HG02885 (cell line): ENCODE data around the gene GARRE1.
"Not testable (repeated sequence)": the region's sequence is repeated elsewhere in the genome, so short reads cannot be mapped to it uniquely, and the experiment has no call there.

Experiments
- ATAC-seq: cut with Tn5 transposase; IDR thresholded peaks from one replicate; pipeline ENCODE4 v1.9.1; 2021; ENCODE audit warnings: mild to moderate bottlenecking; ENCODE audit not compliant: unreplicated experiment, poor library complexity

Gene GARRE1

GRCh38 chr19:34256835-34257558, 2.6 kb downstream of the GARRE1 start:
- no peak for ATAC-seq

DNA sequence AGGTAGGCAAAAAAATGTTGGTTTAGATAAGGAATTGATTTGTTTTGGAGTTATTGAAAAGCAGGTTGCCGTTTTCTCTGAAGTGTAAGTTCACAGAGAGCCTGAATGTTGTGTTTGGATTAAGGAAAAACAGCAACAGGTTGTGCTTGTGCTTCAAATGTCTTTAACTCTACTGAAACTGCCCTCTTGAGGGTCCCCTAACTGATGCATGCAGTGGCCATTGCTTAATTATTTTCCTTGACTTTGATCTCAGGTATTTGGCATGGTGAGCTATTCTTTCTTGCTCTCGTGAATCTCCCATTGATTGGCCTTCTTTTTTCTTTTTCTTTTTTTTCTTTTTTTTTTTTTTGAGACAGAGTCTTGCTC, 3.2 kb downstream of the GARRE1 start:
- ATAC-seq = no peak

DNA sequence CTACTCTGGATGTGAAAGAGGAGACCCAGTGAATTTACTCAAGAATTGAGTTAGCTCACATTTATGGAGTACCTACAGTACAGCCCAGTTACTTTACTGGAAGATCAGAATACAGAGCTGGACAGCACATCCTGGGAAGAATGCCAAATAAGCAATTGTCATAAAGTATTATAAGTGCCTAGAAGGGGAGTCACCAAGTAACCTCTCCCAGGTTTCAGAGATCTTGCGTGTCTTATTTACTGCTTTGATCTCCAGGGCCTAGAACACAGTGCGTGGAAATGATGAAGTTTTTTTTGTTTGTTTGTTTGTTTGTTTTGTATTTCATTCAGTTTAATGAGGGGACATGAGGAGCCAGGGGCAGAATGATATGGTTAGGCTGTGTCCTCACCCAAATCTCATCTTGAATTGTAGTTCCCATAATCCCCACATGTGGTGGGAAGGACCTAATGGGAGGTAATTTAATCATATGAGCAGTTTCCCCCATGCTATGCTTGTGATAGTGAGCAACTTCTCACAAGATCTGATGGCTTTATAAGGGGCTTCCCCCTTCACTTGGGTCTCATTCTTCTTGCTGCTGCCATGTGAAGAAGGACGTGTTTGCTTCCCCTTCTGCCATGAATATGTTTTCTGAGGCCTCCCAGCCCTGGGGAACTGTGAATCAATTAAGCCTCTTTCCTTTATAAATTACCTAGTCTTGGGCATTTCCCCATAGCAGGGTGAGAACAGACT, 5.2 kb downstream of the GARRE1 start:
- ATAC-seq = no peak

GRCh38 chr19:34260771-34261173, 6.4 kb downstream of the GARRE1 start:
- ATAC-seq = no peak

- ATAC-seq = no peak
These were observed 7.2 kb downstream of the GARRE1 start for GRCh38 chr19:34261334-34262109.

DNA sequence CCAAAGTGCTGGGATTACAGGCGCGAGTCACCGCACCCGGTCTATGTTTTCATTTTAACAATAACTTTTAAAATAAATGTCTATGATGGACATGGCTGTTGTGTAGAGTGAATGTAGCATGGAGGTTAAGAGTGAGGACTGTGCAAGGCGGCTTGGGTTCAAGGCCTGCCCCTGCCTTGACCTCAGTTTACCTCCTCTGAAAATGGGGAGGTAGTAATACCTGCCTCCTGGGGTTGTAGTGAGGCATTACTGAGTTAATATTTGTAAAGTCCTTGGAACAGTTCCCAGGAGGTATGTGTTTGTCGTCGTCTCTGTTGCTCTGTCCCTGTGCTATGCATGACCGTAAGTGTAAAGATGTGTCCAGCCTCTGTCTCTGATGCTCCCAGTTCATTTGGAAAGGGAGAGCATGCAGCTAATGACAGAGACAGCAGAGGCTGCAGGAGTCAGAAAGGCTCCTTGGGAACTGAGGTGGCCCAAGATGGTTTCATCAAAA, 9.4 kb downstream of the GARRE1 start:
- no peak for ATAC-seq

- no peak for ATAC-seq
These were observed 10.9 kb downstream of the GARRE1 start for GRCh38 chr19:34265221-34265650.

- no peak for ATAC-seq
These were observed 14.7 kb downstream of the GARRE1 start for GRCh38 chr19:34269081-34269480.

- no peak for ATAC-seq
These were observed 15.1 kb downstream of the GARRE1 start for GRCh38 chr19:34269489-34269888.

- peak; percentile 68 for ATAC-seq
These were observed 15.7 kb downstream of the GARRE1 start for GRCh38 chr19:34269968-34270621.

DNA sequence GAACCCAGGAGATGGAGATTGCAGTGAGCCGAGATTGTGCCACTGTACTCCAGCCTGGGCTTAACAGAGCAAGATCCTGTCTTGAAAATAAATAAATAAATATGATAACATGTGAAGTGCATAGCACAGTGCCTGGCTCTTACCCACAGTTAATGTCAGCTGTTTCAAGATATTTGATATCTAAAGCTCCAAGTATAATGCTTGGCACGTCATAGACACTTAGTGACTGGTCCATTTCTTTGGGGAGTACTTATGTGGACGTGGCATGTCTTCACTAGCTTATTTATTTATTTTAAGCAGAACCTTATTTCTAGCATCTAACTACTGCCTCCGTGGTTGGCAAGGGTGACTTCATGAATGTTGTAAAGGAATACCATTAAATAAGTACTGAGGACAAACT, 18.8 kb downstream of the GARRE1 start:
- ATAC-seq = no peak

GRCh38 chr19:34274284-34274826, 20.0 kb downstream of the GARRE1 start:
- no peak for ATAC-seq

DNA sequence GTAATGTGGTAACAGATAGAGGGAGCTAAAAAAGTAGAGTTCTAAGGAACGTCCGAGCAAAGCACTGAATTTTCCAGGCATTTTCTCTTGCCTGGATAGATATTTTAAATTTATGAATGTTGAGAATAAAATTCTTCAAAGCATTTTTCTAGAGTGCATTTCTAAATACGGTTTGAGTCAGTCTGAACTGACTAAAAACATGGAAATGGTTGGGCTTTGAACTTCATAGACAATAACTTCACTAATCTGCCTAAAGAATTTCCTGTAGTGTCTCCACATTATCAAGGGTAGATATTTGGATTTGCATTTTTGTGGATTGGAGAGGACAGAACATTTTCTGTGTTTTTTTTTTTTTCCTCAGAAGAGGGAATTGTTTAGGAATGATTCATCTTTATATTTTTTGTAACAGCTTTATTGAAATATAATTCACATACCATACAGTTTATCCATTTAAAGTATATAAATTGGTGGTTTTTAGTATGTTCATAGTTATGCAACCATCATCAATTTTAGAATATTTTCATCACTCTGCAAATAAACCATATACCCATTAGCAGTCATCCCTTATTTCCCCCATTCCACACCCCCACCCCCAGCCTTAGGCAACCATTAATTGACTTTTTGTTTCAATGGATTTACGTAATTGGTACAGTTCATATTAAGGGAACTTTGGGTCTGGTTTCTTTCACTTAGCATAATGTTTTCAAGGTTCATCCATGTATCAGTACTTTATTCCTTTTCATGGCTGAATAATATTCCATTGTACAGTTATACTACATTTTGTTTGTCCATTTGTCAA, 20.7 kb downstream of the GARRE1 start:
- ATAC-seq = no peak

DNA sequence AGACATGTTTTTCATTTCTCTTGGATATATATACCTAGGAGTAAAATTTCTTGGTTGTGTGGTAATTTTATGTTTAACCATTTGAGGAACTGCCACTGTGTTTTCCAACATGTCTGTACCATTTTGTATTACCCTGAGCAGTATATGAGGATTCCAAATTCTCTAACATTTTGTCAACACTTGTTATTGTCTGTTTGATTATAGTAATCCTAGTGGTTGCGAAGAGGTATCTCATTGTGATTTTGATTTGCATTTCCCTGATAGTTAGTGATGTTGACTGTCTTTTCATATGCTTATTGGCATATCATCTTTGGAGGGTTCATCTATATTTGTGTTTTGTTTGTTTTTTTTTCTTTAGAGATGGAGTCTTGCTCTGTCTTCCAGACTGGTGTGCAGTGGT, 21.4 kb downstream of the GARRE1 start:
- no peak for ATAC-seq

GRCh38 chr19:34276614-34277013, 22.3 kb downstream of the GARRE1 start:
- no peak for ATAC-seq

DNA sequence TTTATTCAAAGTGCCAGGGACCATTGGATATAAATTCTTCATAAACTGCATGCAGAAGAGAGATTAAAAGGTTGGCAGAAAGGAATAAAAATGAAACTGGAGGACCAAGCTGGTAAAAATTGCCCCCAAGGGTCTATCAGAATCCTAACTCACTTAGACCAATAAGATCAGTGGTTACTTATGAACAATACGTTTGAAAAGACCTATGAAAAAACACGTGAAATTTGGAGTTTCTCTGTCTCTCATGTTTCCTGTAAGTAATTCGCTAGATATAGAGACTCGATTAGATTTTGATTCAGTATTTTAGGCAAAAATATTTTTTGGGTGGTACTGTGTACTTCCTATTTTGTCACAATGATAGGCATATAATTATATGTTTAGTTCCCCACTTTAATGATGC, 22.9 kb downstream of the GARRE1 start:
- ATAC-seq = no peak

- no peak for ATAC-seq
These were observed 24.4 kb downstream of the GARRE1 start for GRCh38 chr19:34278783-34279182.

DNA sequence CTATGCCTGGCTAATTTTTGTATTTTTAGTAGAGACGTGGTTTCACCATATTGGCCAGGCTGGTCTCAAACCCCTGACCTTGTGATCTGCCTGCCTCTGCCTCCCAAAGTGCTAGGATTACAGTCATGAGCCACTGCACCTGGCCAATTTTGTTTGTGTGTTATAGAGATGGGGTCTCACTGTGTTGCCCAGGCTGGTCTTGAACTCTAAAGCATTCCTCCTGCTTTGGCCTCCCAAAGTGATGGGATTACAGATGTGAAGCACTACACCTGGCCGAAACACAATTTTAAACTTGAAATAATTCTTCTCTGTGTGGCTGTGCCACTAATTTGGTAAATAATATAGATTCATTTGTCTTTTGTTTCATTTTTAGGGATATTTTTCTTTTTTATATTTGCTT, 27.1 kb downstream of the GARRE1 start:
- not testable (repeated sequence) for ATAC-seq
